IPS-NIHi7 (cell line): Measurements from ENCODE around the gene ZNF81.
"Not testable (repeated sequence)": the region's sequence is repeated elsewhere in the genome, so short reads cannot be mapped to it uniquely, and the experiment has no call there.

Source experiments
- DNase-seq: peaks from one replicate; pipeline ENCODE4 v3.0.0; 2012; ENCODE audit warnings: mixed read lengths; ENCODE audit errors: extremely low spot score

Gene ZNF81

DNA sequence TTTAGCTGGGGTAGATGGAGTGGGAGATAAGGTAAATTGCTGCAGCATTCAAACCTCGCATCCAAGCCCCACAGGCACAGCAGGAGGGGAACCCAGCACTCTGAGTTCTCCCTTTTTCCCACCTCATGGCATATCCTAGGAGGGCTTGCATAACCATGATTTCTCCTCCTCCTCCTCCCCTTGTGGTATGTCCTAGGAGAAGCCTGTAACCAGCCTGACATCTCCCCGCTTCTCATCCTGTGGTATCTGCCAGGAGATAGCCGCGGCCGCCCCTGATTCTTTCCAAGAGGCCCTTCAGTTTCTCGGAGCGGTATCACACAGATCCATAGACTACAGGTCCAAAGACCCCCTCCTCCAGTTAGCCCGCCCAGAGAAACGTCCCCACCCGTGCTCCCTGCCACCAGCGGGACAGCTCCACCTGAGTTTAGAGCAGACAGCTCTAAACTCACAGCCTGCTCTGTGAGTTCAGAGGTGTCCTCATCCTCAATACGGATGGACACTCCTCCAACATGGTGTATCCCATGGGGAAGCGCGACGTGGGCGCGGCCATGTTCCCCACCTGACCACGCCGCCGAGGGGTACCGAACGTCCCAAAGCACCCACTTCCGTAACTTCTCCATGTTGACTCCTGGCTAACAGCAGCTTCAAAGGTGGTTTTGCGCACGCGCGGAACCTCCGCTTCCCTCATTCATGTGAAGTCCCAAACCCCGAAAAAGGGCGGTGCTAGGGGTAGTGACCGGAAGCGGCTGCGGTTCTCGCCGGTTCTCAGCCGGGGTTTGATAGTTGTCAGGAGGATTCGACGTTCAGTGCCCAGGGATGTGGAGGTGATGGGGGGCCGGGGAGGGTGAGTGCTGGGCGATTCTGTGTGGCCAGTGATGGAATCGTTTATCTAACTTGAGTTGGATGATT is at the start of gene ZNF81:
Gene ZNF81, plus strand, starts transcription at position 739 of the 909 bp plus-strand sequence. CDS start 9,366 bp downstream, outside the sequence.
- peak; percentile 83 for DNase-seq

DNA sequence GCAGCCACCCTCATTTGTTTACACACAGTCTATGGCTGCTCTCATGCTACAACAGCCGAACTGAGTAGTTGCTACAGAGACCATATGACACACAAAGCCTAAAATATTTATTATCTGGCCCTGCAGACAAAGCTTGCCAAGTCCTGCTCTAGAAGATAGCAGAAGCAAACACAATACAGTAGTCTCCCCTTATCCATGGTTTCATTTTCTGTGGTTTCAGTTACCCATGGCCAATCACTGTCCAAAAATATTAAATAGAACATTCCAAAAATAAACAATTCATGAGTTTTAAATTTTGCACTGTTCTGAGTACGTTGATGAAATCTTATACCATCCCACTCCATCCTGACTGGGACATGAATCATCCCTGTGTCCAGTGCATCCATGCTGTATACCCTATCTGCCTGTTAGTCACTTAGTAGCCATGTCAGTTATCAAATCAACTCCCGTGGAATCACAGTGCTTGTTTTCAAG is 40.2 kb upstream of the ZNF81 start:
- DNase-seq, result no peak

DNA sequence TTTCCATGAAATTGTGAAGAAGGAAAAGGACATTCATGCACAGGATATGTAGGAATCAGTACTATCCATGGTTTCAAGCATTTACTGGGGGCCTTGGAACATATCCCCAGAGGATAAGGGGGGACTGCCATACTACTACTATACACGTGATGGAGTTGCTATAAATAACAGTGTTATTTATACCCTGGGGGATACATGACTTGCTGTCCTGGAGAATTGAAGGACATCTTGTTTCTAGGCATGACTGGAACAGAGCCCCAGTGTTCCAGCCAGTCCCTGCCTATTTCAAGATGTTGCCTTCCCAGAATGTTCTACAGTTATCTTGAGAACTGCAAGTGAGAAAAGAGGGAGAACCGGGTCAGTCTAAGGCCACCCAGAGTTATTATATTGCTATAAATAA is 39.6 kb upstream of the ZNF81 start:
- no peak for DNase-seq

DNA sequence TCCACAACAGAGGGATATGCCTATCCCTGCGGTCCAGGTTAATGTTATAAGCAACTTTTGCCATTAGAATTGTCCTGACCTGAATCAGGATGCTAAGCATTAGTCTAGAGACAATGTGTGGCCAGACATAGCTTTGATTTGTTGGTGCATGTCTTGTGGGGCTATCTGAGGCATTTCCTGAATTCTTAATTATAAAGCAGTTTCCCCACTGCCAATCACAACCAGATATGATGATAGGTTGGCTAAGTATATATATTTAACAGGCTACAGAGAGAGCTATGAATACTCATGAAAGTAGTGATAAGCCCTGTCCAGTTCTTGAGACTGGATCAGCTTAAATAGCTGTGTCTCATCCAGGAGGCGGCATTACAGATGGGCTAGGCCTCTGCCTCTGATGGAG is 37.8 kb upstream of the ZNF81 start:
- DNase-seq, result no peak

DNA sequence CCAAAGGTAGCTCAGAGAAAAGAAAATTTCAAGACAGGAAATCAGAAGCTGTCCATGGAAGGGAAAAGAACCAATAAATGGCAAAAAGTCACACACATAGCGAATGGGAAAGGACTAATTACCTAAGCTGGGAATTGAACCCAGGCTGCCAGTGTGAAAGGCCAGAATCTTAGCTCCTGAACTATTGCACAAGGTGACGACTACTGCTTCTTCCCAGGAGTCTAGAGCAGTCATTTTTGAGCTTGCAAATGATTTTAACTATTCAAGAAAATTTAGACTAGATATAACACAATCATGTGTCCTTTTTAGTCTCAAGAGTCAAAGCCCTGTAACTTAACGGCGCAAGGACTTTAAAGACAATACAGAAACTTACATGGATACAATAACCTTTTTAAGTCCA is 34.1 kb upstream of the ZNF81 start:
- no peak for DNase-seq

DNA sequence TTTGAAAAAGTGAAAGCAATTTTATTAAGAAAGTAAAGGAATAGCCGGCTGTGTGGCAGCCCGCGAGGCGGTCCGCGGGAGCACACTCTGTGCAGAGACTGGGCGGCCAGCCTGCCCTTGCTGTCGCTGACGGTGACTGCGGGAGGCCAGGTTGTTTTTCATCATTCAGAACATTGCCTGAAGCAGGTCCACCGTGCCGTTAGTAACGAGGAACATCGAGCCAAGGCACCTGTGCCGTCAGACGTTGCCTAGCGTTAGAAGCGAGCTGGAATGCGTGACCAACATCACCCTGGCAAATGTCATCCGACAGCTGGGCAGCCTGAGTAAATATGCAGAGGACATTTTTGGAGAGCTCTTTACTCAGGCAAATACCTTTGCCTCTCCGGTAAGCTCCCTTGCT is 33.6 kb upstream of the ZNF81 start:
- DNase-seq, result not testable (repeated sequence)

DNA sequence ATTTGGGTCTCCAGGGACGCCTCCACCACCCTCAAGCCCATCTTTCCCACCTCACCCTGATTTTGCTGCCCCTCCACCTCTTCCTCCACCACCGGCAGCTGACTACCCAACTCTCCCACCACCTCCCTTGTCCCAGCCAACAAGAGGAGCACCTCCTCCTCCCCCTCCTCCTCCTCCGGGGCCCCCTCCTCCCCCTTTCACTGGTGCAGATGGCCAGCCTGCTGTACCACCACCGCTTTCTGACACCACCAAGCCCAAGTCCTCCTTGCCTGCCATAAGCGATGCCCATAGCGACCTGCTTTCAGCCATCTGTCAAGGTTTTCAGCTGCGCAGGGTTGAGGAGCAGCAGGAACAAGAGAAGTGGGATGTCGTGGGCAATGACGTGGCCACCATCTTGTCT is 32.4 kb upstream of the ZNF81 start:
- DNase-seq, result no peak

DNA sequence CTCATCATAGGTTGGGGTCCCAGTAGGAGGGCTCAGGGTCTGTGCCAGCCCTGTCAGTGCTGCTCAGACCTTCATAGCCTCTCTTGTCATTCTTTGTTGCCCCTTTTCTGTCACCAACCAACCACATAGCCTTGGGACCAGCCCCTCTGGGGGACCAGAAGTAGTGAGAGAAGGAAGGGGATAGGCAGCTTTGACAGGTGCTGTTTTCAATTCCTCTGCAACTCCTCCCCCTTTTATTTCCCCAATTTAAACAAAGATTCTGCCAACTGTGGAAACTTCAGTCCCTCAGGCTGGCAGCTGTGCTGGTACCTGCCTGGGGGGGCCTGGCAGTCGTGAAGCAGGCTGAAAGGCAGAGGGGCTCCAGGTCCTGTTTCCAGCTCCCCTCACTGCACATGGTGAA is 30.9 kb upstream of the ZNF81 start:
- DNase-seq, result not testable (repeated sequence)

DNA sequence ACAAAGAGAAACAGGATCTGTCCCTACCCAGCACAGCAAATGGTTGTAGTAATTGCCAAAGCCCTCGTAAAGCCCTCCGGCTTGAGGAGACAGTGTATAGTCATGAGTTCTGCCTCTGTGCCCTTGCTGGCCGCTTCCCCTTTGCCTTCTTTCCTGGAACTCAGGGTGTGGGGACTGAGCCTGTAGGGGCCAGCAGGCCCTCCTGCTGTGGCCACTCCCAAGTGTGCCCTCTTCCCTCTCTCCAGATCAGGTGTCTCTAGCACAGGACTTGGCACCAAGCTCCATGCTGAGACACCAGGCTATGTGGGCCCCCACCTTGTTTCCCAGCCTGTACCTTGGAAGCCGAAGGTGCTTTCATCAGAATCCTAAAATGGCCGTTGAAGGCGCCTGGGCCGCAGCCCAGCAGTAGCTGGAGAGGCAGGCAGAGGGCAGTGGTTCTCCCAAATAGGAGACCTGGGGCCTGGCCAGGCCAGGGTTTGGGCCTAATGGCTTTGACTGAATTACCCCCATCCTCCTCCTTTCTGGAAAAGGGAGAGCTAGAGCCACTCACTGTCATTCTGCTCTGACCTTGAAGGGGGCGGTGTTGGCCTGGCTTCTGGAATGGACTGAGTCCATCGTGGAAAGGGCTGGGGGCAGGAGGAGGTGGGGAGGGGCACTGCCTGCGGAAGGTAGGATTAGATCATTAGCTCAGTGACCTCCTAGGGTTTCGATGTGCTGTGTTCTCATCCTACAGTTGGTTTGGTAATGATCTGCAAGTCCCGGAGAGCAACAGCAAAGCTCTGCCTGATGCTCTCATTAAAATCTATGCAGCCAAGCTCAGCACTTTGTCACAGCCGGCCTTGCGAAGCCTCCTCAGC is 30.1 kb upstream of the ZNF81 start:
- peak; percentile 8 for DNase-seq

DNA sequence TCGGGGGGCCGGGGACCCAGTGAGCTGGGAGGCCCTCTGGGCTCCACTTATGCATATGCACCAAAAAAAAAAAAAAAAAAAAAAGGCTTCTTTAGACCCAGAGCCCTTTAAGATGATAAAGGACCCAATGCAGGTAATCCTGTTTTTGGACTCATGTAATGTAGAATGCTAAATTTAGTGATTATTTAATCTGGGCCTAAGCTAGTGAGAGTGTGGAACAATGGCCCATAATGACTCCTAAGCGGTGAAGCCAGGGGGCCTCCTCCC is 29.5 kb upstream of the ZNF81 start:
- not testable (repeated sequence) for DNase-seq

DNA sequence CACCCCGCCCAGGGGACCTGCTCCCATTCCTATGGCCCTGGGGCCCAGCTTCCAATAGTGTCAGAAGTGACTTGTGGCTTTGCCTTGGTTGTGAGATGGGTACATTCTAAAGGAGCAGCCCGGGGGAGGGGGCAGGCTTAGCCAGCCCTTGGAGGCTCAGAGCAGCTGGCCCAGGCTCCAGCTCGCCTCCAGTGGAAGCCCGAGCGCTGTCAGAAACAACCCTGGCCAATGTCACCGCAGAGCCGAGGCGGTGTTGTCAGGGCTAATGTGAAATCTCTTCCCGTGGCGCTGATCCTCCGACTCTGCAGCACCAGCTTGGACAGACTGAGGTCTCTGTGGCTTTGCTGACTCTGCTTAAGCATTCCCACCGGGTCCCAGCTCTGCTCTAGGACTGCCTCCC is 29.2 kb upstream of the ZNF81 start:
- DNase-seq, result peak; percentile 10

DNA sequence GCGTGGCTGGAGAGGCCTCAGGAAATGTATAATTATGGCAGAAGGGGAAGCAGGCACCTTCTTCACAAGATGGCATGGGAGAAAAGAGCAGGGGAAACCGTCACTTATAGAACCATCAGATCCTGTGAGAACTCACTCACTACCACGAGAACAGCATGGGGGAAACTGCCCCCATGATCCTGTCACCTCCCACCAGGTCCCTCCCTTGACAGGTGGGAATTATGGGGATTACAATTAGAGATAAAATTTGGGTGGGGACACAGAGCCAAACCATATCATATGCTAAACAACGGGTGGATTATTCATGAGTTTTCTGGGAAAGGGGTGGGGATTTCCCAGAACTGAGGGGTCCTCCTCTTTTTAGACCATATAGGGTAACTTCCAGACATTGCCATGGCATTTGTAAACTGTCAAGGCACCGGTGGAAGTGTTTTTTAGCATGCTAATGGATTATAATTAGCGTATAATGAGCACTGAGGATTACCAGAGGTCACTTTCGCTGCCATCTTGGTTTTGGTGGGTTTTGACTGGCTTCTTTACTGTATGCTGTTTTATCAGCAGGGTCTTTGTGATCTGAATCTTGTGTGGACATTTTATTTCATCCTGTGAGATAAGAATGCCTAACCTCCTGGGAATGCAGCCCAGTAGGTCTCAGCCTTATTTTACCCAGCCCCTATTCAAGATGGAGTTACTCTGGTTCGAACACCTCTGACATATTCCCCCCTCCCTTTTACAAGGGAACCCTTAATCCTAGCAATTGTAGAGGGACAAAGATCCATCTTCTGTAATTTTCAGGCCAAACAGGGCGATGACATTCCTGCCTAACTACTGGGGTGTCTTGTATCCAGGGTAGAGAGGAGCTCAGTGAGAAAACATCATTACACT is 27.6 kb upstream of the ZNF81 start:
- DNase-seq, result no peak

DNA sequence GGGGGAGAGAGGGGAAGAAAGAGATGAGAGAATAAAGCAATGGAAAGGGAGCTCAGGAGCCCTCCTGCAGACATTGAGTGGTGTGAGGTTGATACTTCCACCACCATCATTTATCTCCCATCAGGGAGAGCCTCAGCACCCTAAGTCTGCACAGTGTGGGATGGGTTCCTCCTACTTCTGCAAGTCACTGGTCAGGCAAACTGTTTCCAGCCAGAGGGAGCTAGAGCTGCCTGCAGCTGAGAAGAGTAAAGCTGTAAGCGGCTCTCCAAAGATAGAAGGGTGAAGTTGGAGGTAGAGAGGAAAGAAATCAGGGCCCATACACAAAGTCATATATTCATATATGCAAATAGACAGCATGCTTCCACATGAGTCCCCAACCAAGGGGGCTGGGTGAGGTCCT is 21.9 kb upstream of the ZNF81 start:
- DNase-seq, result peak; percentile 22

DNA sequence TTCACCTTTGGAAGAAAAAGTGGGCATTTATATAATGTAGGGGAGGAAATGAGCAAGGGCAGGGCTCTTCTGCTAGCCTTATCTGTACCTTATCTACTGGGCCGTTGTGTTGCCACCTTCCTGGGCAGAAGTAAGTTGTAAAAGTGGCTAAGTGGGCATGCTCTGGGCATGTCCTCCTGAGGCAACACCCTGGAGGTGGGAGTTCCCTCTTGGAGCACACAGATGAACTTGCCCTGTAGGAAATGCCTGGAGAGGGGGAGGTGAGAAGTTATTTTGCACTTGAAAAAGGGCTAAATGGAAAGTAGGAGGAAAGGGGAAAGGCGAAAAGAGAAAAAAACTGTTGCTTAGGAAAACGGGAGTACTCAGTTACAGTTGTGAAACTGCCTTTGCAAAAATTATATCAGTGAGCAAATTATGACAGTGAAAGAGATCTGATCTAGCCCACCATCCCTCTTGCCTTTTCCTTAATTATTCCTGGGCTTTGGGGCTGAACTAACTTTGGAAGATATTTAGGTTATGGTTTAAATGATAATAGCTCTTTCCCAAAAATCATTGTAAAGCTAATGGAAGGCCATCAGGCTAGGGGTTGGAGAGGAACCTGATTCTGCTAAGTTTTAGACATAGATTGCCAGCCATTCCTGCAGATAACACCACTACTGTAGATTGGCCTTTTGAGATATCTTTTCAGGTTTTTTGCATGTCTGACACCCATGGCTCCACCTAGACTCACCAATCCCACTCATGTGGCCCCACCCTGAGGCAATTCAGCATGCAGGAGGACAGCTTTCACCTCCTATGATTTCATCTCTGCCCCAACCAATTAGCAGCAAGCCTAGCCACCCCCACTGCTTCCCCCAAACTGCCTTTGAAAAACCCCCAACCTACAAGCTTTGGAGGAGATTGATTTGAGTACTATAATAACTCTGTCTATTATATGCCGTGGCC is 20.5 kb upstream of the ZNF81 start:
- DNase-seq, result peak; percentile 35

DNA sequence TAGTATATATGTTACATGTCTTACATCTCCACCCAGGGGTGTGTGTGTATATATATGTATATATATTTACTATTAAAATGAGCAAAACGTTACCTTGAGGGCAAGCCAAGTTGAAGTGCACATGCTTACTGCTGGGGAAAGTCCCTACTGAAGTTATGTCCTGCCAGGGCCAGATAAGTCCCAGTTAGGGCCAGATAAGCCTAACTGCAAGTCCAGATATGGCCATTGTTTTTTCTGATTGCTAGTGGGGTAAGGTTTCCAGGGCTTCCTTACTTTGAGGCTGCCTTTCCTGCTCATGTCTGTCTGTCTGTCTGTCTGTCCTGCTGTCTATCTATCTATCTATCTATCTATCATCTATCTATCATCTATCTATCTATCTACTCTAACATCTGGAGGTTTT is 19.3 kb upstream of the ZNF81 start:
- no peak for DNase-seq

DNA sequence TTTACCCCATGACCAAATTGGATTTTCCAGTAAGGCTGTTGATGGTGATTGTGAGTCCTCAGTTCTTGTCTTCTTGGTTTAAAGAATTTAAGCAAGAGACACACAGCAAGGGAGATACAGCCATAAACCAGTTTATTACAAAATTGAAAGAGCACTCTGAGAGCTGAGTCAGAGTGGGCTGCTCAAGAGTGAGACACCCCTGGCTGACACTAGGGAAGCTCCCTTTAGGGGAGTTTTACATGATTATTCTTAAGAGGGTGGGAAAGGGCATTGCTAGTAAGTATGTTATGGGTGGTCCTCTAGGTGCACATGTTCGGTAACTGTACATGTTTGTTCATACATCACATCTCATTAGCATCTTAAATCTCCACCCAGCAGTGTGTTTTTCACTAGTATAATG is 18.8 kb upstream of the ZNF81 start:
- no peak for DNase-seq

DNA sequence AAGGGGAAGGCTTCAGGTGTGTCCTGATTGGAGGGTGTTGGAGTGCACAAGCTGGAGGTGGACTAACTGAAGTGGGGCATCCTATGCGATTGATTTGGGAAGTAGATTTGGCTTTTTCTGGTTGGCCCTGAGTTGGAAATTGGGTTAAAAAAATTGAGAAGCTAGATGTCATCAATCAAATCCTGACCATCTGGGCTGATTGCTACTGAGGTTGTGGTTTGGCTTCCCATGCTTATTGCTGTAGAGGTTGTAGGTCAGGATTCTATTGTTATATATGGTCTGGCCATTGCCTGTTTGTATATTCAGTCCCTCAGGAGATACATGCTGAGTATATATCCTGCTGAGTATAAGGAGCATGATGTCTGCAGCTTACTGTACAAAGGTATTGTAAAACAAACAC is 7.7 kb upstream of the ZNF81 start:
- DNase-seq, result no peak

DNA sequence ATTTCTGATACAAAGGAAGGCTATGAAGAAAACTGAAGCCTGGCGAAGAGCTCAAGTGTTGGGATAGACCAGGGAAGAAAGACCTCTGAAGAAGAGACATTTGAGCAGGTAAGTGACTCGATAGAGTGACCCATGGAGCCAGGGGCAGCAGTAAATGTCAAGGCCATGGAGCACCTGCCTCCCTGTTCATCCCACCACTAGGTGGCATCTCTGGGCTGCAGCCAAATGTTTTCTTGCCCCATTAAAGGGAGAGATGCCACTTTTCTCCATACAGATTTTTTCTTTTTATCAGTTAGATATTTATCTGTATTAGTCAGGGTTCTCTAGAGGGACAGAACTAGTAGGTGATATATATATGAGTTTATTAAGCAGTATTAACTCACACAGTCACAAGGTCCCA is 4.9 kb upstream of the ZNF81 start:
- DNase-seq, result peak; percentile 60

DNA sequence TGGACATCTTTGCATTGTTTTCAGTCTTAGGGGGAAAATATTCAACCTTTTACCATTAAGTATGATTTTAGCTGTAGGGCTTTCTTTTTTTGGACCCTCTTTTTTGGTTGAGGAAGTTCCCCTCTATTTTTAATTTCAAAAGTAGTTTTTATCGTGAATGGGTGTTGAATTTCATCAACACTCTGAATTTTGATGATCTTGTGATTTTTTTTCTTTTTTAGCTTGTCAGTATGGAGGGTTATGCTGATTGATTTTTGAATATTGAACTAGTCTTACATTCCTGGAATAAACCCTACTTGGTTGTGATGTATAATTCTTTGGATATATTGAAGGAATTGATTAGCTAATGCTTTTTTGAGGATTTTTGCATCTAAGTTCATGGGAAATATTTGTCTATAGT is 1.7 kb downstream of the ZNF81 start:
- no peak for DNase-seq

DNA sequence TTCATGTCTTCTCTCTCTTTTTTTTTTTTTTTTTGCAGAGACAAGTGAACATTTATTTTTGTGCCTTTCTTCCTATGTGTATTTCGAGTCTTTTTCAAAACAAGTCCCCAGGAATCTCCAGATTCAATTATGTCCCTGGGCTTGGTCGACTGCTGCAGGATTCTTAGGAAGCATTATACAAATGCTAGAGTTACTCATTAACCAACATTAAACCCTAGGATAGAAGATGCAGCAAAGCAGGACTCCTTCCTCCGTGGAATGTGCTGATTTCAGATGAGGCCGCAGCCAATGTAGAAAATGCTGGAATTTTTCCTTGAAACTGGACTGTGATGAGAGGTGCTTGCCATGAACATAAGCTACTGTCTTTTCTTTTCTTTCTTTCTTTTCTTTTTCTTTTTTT is 3.4 kb downstream of the ZNF81 start:
- no peak for DNase-seq

DNA sequence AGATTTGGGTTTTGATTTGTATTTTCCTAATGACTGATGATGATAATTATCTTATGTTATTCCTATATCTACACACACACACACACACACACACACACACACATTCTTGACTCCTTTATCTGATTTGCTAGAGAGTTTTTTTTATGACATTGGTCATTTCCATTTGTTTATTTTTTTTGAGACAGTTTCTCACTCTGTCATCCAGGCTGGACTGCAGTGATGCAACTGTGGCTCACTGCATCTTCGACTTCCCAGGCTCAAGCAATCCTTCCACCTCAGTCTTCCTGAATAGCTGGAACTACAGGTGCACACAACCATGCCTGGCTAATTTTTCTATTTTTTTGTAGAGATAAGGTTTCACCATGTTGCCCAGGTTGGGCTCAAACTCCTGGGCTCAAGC is 6.7 kb downstream of the ZNF81 start:
- DNase-seq, result no peak
